Pancreas (tissue), 10 donors: ENCODE measurements around the gene FN1. TPM values are rescaled to one million over a fixed set of nuclear protein-coding genes. Genes with fewer than 3 reads are reported as not detected.

ENCODE experiments used
- ATAC-seq, 4 donors: fragments of 200-7000 bp; cut with Tn5 transposase; one replicate each; pipeline versions ENCODE4 v1.8.0 to v1.9.1; 2020; ENCODE audit warnings: mild to moderate bottlenecking in 4 of 4, moderate library complexity in 4 of 4
- DNase-seq, 6 donors: peaks; one replicate each; pipeline ENCODE4 v3.0.0-alpha.2; 2020
- FAIRE-seq: peaks from 2 replicates; lab custom pipeline; 2012; peaks lifted over from hg19 to GRCh38; lab: Jason Lieb, UNC
- H3K27ac ChIP-seq, 4 donors: fragments of 200-600 bp; sonication (generic); 1 replicate in 3 of 4; 2 replicates in 1 of 4; pipeline versions ENCODE4 v1.5.0 to v1.8.0; 2020
- H3K27me3 ChIP-seq, 4 donors: fragments of 200-600 bp; one replicate each; pipeline ENCODE4 v1.8.0; 2021
- H3K36me3 ChIP-seq, 3 donors: fragments of 200-600 bp; sonication (generic) in 1 of 3; one replicate each; pipeline versions ENCODE4 v1.5.0 to v1.8.0; 2020 to 2021
- H3K4me1 ChIP-seq, 3 donors: fragments of 200-600 bp; one replicate each; pipeline ENCODE4 v1.8.0; 2021
- H3K4me3 ChIP-seq, 4 donors: fragments of 200-600 bp; sonication (generic) in 2 of 4; one replicate each; pipeline versions ENCODE4 v1.5.0 to v1.8.0; 2020 to 2021
- H3K9me3 ChIP-seq, 4 donors: fragments of 200-600 bp; one replicate each; pipeline ENCODE4 v1.8.0; 2021
- WGBS, 2 donors: extraction: QIAGEN DNeasy Blood & Tissue Kit; methylation state at CpG; one replicate each; pipeline ENCODE4 v1.1.7; 2013; 5-methylcytosine and 5-hydroxymethylcytosine counted together
- intact Hi-C, 3 donors: fragments of 100-400 bp; cut with DNase I; formaldehyde crosslinking; loops; one replicate each; pipeline versions ENCODE4 v1.11.1 to v1.14.2; 2022
- polyA plus RNA-seq, 2 donors: library from polyadenylated mRNA; stranded (reverse); fragments of 200-250 nt; gene quantifications; one replicate each; pipeline ENCODE4 v1.2.3, GENCODE V29; 2013
- total RNA-seq, 6 donors: library from RNA; stranded (reverse); fragmentation: NEBNext Ultra II Directional in 4 of 6; extraction: Animal tissue kit (Norgen Biotek cat#: 25700) in 4 of 6; gene quantifications; one replicate each; pipeline versions ENCODE4 v1.2.1 to v1.2.4, GENCODE V29; 2021 to 2023
- TF ChIP-seq, protein P1 (sequence below), 4 donors: fragments of 200-600 bp; sonication (generic) in 3 of 4; IDR thresholded peaks; one replicate each; pipeline versions ENCODE4 v1.5.0 to v1.8.0; 2021; ENCODE audit warnings: antibody characterized with exemption in 4 of 4
- donor health status: healthy with polysubstance abuse.
- donor health status: DM: no; HTN: no; CAD: no; lungs with moderate emphysema.
- donor health status: DM: no; HTN: no; CAD: no.
- donor health status: control.
- donor health status: control.
- donor health status: Bipolar disorder and iron deficiency.
- donor health status: DM: yes; HTN: yes; CAD: no.
- donor health status: DM: no; HTN: no; CAD: no.
- donor health status: DM: no; HTN: no; CAD: no.
- donor health status: DM: yes; HTN: yes; CAD: no.

The FN1 gene
- total and polyA plus RNA-seq, 8 donors = 8.9 to 432 (median 18.6) TPM

GRCh38 chr2:215407061-215407460 is 28.8 kb downstream of the FN1 start:
- no peak overlapping the region for H3K4me3 ChIP-seq
- H3K4me1 ChIP-seq = no peaks in the 10 kb centered on the region
- no peak for ATAC-seq
- intact Hi-C loops = no loop called here
- no peaks in the 10 kb centered on the region for H3K36me3 ChIP-seq
- H3K9me3 ChIP-seq = no peaks in the 10 kb centered on the region
- no peak overlapping the region for H3K27ac ChIP-seq
- FAIRE-seq = no peak
- 88 to 90% methylated on average over 3 of the region's 3 CpGs for WGBS, 2 donors
- H3K27me3 ChIP-seq = no peaks in the 10 kb centered on the region
- TF ChIP-seq, protein P1, sequence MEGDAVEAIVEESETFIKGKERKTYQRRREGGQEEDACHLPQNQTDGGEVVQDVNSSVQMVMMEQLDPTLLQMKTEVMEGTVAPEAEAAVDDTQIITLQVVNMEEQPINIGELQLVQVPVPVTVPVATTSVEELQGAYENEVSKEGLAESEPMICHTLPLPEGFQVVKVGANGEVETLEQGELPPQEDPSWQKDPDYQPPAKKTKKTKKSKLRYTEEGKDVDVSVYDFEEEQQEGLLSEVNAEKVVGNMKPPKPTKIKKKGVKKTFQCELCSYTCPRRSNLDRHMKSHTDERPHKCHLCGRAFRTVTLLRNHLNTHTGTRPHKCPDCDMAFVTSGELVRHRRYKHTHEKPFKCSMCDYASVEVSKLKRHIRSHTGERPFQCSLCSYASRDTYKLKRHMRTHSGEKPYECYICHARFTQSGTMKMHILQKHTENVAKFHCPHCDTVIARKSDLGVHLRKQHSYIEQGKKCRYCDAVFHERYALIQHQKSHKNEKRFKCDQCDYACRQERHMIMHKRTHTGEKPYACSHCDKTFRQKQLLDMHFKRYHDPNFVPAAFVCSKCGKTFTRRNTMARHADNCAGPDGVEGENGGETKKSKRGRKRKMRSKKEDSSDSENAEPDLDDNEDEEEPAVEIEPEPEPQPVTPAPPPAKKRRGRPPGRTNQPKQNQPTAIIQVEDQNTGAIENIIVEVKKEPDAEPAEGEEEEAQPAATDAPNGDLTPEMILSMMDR (IDR thresholded peaks at IDR 0.05) = no peak
- DNase-seq = no peak

GRCh38 chr2:215405722-215406581 is 29.9 kb downstream of the FN1 start:
- intact Hi-C loops = no loop called here
- Histone ChIP-seq H3K27me3 (no peaks in the 10 kb centered on the region), H3K4me3 (no peak overlapping the region), H3K4me1 (no peaks in the 10 kb centered on the region), H3K27ac (no peak overlapping the region), H3K36me3 (no peaks in the 10 kb centered on the region), H3K9me3 (no peaks in the 10 kb centered on the region)
- FAIRE-seq = no peak
- WGBS, 2 donors = 84% methylated on average over 11 of the region's 11 CpGs
- no peak for ATAC-seq
- no peak for DNase-seq
- TF ChIP-seq, protein P1 (IDR thresholded peaks at IDR 0.05) = no peak

- intact Hi-C loops = no loop called here
- Histone ChIP-seq H3K4me3 (no peak overlapping the region), H3K4me1 (no peaks in the 10 kb centered on the region), H3K36me3 (no peaks in the 10 kb centered on the region), H3K27me3 (no peaks in the 10 kb centered on the region), H3K9me3 (no peaks in the 10 kb centered on the region), H3K27ac (no peak overlapping the region)
- FAIRE-seq (no peak), DNase-seq (no peak), ATAC-seq (no peak)
- WGBS, 2 donors = 85 to 91% methylated on average over 8 of the region's 8 CpGs
- TF ChIP-seq, protein P1 (IDR thresholded peaks at IDR 0.05) = no peak
Measured at GRCh38 chr2:215404348-215405012, 31.4 kb downstream of the FN1 start.

GRCh38 chr2:215403441-215404347 is 32.2 kb downstream of the FN1 start:
- H3K9me3 ChIP-seq = no peaks in the 10 kb centered on the region
- no peak overlapping the region for H3K4me3 ChIP-seq
- no peak overlapping the region for H3K27ac ChIP-seq
- ATAC-seq (no peak), FAIRE-seq (no peak), DNase-seq (no peak)
- intact Hi-C loops = no loop called here
- no peaks in the 10 kb centered on the region for H3K36me3 ChIP-seq
- no peaks in the 10 kb centered on the region for H3K4me1 ChIP-seq
- TF ChIP-seq, protein P1 (IDR thresholded peaks at IDR 0.05) = no peak
- WGBS, 2 donors = 79% methylated on average over 10 of the region's 10 CpGs
- H3K27me3 ChIP-seq = no peaks in the 10 kb centered on the region
